HG02885 (cell line): ENCODE data around the gene HOXA11.

Experiments
- ATAC-seq: cut with Tn5 transposase; IDR thresholded peaks from one replicate; pipeline ENCODE4 v1.9.1; 2021; ENCODE audit warnings: mild to moderate bottlenecking; ENCODE audit not compliant: unreplicated experiment, poor library complexity

HOXA11 gene

GRCh38 chr7:27185013-27185853 lies at the start of gene HOXA11:
Gene HOXA11 (minus strand): TSS chr7:27185232. CDS start chr7:27185144, 88 bp downstream.
- no peak for ATAC-seq

GRCh38 chr7:27229448-27229847 lies 44.4 kb upstream of the HOXA11 start:
- no peak for ATAC-seq

GRCh38 chr7:27224983-27225934 lies 40.2 kb upstream of the HOXA11 start:
- no peak for ATAC-seq

- ATAC-seq, result no peak
Observed at GRCh38 chr7:27223941-27224575, 39.0 kb upstream of the HOXA11 start.

GRCh38 chr7:27221201-27221797 lies 36.3 kb upstream of the HOXA11 start:
- peak; percentile 48 for ATAC-seq

GRCh38 chr7:27220440-27220955 lies 35.5 kb upstream of the HOXA11 start:
- ATAC-seq, result no peak

GRCh38 chr7:27219821-27220220 lies 34.8 kb upstream of the HOXA11 start:
- no peak for ATAC-seq

GRCh38 chr7:27217951-27218350 lies 32.9 kb upstream of the HOXA11 start:
- ATAC-seq, result no peak

GRCh38 chr7:27215356-27215755 lies 30.3 kb upstream of the HOXA11 start:
- ATAC-seq, result no peak

GRCh38 chr7:27214239-27214950 lies 29.4 kb upstream of the HOXA11 start:
- no peak for ATAC-seq

GRCh38 chr7:27213433-27214238 lies 28.6 kb upstream of the HOXA11 start:
- no peak for ATAC-seq

- ATAC-seq, result no peak
Observed at GRCh38 chr7:27212497-27213432, 27.7 kb upstream of the HOXA11 start.

- no peak for ATAC-seq
Observed at GRCh38 chr7:27211764-27212204, 26.8 kb upstream of the HOXA11 start.

GRCh38 chr7:27211084-27211446 lies 26.0 kb upstream of the HOXA11 start:
- no peak for ATAC-seq

GRCh38 chr7:27210441-27211083 lies 25.5 kb upstream of the HOXA11 start:
- ATAC-seq, result no peak

GRCh38 chr7:27209933-27210440 lies 25.0 kb upstream of the HOXA11 start:
- ATAC-seq, result no peak

GRCh38 chr7:27208998-27209397 lies 24.0 kb upstream of the HOXA11 start:
- no peak for ATAC-seq
